GM19025 (cell line): Measurements from ENCODE around the gene COL15A1.

Experiments used
- ATAC-seq: cut with Tn5 transposase; IDR thresholded peaks from one replicate; pipeline ENCODE4 v1.9.1; 2021; ENCODE audit warnings: mild to moderate bottlenecking, low read depth, moderate library complexity; ENCODE audit not compliant: unreplicated experiment

Gene COL15A1

GRCh38 chr9:99071313-99072039, 127.8 kb downstream of the COL15A1 start:
- ATAC-seq, result no peak

GRCh38 chr9:99072040-99072394, 128.3 kb downstream of the COL15A1 start:
- no peak for ATAC-seq

- no peak for ATAC-seq
Observed at GRCh38 chr9:99073347-99073746, 129.6 kb downstream of the COL15A1 start.

GRCh38 chr9:99073985-99074901, 130.5 kb downstream of the COL15A1 start:
- ATAC-seq, result no peak

GRCh38 chr9:99074902-99075245, 131.2 kb downstream of the COL15A1 start:
- no peak for ATAC-seq

GRCh38 chr9:99075246-99075912, 131.7 kb downstream of the COL15A1 start:
- no peak for ATAC-seq

- no peak for ATAC-seq
Observed at GRCh38 chr9:99076030-99076429, 132.3 kb downstream of the COL15A1 start.

GRCh38 chr9:99076483-99077171, 132.9 kb downstream of the COL15A1 start:
- no peak for ATAC-seq

GRCh38 chr9:99078717-99079116, 135.0 kb downstream of the COL15A1 start:
- ATAC-seq, result no peak

- no peak for ATAC-seq
Observed at GRCh38 chr9:99079542-99079941, 135.8 kb downstream of the COL15A1 start.

- ATAC-seq, result no peak
Observed at GRCh38 chr9:99083051-99083450, 139.3 kb downstream of the COL15A1 start.

GRCh38 chr9:99085949-99086948, 142.5 kb downstream of the COL15A1 start:
- ATAC-seq, result no peak

GRCh38 chr9:99087462-99087861, 143.8 kb downstream of the COL15A1 start:
- ATAC-seq, result no peak

GRCh38 chr9:99090336-99091130, 146.8 kb downstream of the COL15A1 start:
- no peak for ATAC-seq

GRCh38 chr9:99092643-99093491, 149.2 kb downstream of the COL15A1 start:
- ATAC-seq, result no peak

GRCh38 chr9:99093492-99093791, 149.7 kb downstream of the COL15A1 start:
- ATAC-seq, result no peak

GRCh38 chr9:99095565-99095964, 151.9 kb downstream of the COL15A1 start:
- ATAC-seq, result no peak

GRCh38 chr9:99096409-99096808, 152.7 kb downstream of the COL15A1 start:
- ATAC-seq, result no peak
